SK-N-SH treated with all-trans-retinoic acid at 6 μM for 48 hours (cell line): ENCODE results near the gene PTPRT.

Experiments used
- ATAC-seq: fragments of 200-7000 bp; cut with Tn5 transposase; 3 replicates; pipeline ENCODE4 v1.9.1; 2020; ENCODE audit warnings: mild to moderate bottlenecking, moderate library complexity
- ARNTL ChIP-seq: fragments of 450-650 bp; formaldehyde crosslinking; IDR thresholded peaks from 2 replicates; pipeline ENCODE4 v1.5.0; 2020; ENCODE audit warnings: low read depth, mild to moderate bottlenecking, moderate library complexity, borderline replicate concordance
- BACH2 ChIP-seq: fragments of 250-450 bp; sonication (Bioruptor Pico); IDR thresholded peaks from 2 replicates; pipeline ENCODE4 v1.9.0; 2021; ENCODE audit warnings: mild to moderate bottlenecking, borderline replicate concordance
- CSDC2 ChIP-seq: fragments of 250-450 bp; sonication (Bioruptor Pico); IDR thresholded peaks from 2 replicates; pipeline ENCODE4 v1.5.0; 2020; ENCODE audit warnings: mild to moderate bottlenecking, moderate library complexity
- ESRRG ChIP-seq: fragments of 250-450 bp; sonication (Bioruptor Pico); IDR thresholded peaks from 2 replicates; pipeline ENCODE4 v1.6.1; 2021; ENCODE audit warnings: mild to moderate bottlenecking
- GLIS3 ChIP-seq: fragments of 250-450 bp; sonication (Bioruptor Pico); IDR thresholded peaks from 2 replicates; pipeline ENCODE4 v1.5.0; 2020; ENCODE audit warnings: mild to moderate bottlenecking, moderate library complexity
- ISL1 ChIP-seq: fragments of 250-450 bp; sonication (Bioruptor Pico); IDR thresholded peaks from 2 replicates; pipeline ENCODE4 v2.1.2; 2022; ENCODE audit warnings: mild to moderate bottlenecking, moderate library complexity
- OSR1 ChIP-seq: fragments of 250-450 bp; sonication (Bioruptor Pico); IDR thresholded peaks from 2 replicates; pipeline ENCODE4 v1.8.0; 2022; ENCODE audit warnings: moderate library complexity, mild to moderate bottlenecking, inconsistent platforms
- PPARA ChIP-seq: fragments of 250-450 bp; sonication (Bioruptor Pico); IDR thresholded peaks from 2 replicates; pipeline ENCODE4 v1.5.0; 2020; ENCODE audit warnings: mild to moderate bottlenecking, borderline replicate concordance
- SNAI2 ChIP-seq: fragments of 250-450 bp; sonication (Bioruptor Pico); IDR thresholded peaks from 2 replicates; pipeline ENCODE4 v1.5.0; 2020; ENCODE audit warnings: mild to moderate bottlenecking, moderate library complexity
- TCF4 ChIP-seq: fragments of 250-450 bp; sonication (Bioruptor Pico); IDR thresholded peaks from 2 replicates; pipeline ENCODE4 v1.8.0; 2021; ENCODE audit warnings: mild to moderate bottlenecking, moderate library complexity, borderline replicate concordance
- TOX ChIP-seq: fragments of 250-450 bp; sonication (Bioruptor Pico); IDR thresholded peaks from 2 replicates; pipeline ENCODE4 v1.8.0; 2021; ENCODE audit warnings: mild to moderate bottlenecking, moderate library complexity, borderline replicate concordance
- ZC3H10 ChIP-seq: fragments of 250-450 bp; sonication (Bioruptor Pico); IDR thresholded peaks from 2 replicates; pipeline ENCODE4 v1.5.1; 2021; ENCODE audit warnings: mild to moderate bottlenecking, moderate library complexity
- ZFP3 ChIP-seq: fragments of 250-450 bp; sonication (Bioruptor Pico); IDR thresholded peaks from 2 replicates; pipeline ENCODE4 v1.5.0; 2020; ENCODE audit warnings: mild to moderate bottlenecking, moderate library complexity
- ZFP30 ChIP-seq: fragments of 450-650 bp; formaldehyde crosslinking; IDR thresholded peaks from 2 replicates; pipeline ENCODE4 v1.5.0; 2022; ENCODE audit warnings: mild to moderate bottlenecking, moderate library complexity
- ZNF565 ChIP-seq: fragments of 450-650 bp; formaldehyde crosslinking; conservative IDR thresholded peaks from 2 replicates; pipeline ENCODE4 v1.5.0; 2020; ENCODE audit warnings: low read depth, mild to moderate bottlenecking, moderate library complexity
- ZNF70 ChIP-seq: fragments of 450-650 bp; formaldehyde crosslinking; IDR thresholded peaks from 2 replicates; pipeline ENCODE4 v1.5.0; 2020; ENCODE audit warnings: mild to moderate bottlenecking, moderate library complexity
- ZNF8 ChIP-seq: fragments of 450-650 bp; formaldehyde crosslinking; IDR thresholded peaks from 2 replicates; pipeline ENCODE4 v1.5.0; 2020; ENCODE audit warnings: mild to moderate bottlenecking, moderate library complexity
- TF ChIP-seq, protein P1 (sequence below): fragments of 250-450 bp; sonication (Bioruptor Pico); IDR thresholded peaks from 2 replicates; pipeline ENCODE4 v1.5.1; 2021; ENCODE audit warnings: mild to moderate bottlenecking, moderate library complexity
- TF ChIP-seq, protein P2 (sequence below): fragments of 250-450 bp; sonication (Bioruptor Pico); IDR thresholded peaks from 2 replicates; pipeline ENCODE4 v1.5.0; 2020; ENCODE audit warnings: mild to moderate bottlenecking, moderate library complexity
- TF ChIP-seq, protein P3 (sequence below): fragments of 250-450 bp; sonication (Bioruptor Pico); IDR thresholded peaks from 2 replicates; pipeline ENCODE4 v1.5.1; 2020; ENCODE audit warnings: low read depth, mild to moderate bottlenecking, moderate library complexity
- TF ChIP-seq, protein P4 (sequence below): fragments of 250-450 bp; sonication (Bioruptor Pico); IDR thresholded peaks from 2 replicates; pipeline ENCODE4 v1.8.0; 2020; ENCODE audit warnings: mild to moderate bottlenecking, moderate library complexity, borderline replicate concordance
- TF ChIP-seq, protein P5 (sequence below): fragments of 250-450 bp; sonication (Bioruptor Pico); IDR thresholded peaks from 2 replicates; pipeline ENCODE4 v1.8.0; 2021; ENCODE audit warnings: low read depth, mild to moderate bottlenecking, moderate library complexity, borderline replicate concordance

The PTPRT gene

DNA sequence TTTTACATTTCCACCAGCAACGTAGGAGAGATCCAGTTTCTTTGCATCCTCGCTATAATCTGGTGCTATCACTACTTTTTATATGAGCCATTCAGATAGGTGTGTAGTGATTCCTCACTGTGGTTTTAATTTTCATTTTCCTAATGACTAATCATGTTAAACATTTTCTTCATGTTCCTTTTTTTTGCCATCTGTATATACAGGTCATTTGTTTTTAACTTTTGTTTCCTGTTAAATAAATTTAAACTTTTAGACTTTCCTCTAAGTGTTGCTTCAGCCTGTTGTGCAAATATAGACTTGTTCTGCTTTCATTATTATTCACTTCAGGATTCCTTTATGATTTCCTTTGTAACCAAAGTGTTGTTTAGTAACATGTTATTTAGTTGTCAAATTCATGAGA, 697.4 kb downstream of the PTPRT start:
- ATAC-seq = no peak
- TF ChIP-seq TOX (CRISPR knock-in tag) (no peak), ZC3H10 (CRISPR knock-in tag) (no peak), ZFP30 (no peak), OSR1 (CRISPR knock-in tag) (no peak), ZNF565 (CRISPR knock-in tag) (no peak), ZNF70 (no peak), ZFP3 (CRISPR knock-in tag) (no peak)
- TF ChIP-seq, protein P1, sequence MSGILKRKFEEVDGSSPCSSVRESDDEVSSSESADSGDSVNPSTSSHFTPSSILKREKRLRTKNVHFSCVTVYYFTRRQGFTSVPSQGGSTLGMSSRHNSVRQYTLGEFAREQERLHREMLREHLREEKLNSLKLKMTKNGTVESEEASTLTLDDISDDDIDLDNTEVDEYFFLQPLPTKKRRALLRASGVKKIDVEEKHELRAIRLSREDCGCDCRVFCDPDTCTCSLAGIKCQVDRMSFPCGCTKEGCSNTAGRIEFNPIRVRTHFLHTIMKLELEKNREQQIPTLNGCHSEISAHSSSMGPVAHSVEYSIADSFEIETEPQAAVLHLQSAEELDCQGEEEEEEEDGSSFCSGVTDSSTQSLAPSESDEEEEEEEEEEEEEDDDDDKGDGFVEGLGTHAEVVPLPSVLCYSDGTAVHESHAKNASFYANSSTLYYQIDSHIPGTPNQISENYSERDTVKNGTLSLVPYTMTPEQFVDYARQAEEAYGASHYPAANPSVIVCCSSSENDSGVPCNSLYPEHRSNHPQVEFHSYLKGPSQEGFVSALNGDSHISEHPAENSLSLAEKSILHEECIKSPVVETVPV (CRISPR knock-in tag) = no peak
- TF ChIP-seq, protein P2, sequence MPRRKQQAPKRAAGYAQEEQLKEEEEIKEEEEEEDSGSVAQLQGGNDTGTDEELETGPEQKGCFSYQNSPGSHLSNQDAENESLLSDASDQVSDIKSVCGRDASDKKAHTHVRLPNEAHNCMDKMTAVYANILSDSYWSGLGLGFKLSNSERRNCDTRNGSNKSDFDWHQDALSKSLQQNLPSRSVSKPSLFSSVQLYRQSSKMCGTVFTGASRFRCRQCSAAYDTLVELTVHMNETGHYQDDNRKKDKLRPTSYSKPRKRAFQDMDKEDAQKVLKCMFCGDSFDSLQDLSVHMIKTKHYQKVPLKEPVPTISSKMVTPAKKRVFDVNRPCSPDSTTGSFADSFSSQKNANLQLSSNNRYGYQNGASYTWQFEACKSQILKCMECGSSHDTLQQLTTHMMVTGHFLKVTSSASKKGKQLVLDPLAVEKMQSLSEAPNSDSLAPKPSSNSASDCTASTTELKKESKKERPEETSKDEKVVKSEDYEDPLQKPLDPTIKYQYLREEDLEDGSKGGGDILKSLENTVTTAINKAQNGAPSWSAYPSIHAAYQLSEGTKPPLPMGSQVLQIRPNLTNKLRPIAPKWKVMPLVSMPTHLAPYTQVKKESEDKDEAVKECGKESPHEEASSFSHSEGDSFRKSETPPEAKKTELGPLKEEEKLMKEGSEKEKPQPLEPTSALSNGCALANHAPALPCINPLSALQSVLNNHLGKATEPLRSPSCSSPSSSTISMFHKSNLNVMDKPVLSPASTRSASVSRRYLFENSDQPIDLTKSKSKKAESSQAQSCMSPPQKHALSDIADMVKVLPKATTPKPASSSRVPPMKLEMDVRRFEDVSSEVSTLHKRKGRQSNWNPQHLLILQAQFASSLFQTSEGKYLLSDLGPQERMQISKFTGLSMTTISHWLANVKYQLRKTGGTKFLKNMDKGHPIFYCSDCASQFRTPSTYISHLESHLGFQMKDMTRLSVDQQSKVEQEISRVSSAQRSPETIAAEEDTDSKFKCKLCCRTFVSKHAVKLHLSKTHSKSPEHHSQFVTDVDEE = no peak

DNA sequence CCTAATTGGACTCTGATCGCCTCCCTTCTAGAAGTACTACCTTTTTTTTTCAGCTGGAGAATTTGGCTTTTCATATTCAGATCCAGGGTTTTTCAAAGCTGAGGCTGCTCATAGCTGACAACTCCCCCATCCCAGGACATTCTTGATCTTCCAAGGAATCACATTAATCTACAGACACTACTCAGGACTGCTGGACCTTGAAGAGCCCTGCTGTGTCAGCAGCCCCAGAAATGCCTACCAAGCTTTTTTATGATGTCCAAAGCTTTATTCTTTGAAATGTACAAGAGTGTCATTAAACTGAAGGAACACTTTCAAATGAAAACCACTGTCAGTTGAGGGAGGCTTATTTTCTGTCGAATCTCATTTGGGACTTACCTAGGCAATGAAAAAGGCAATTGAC, 704.1 kb downstream of the PTPRT start:
- no peak for ATAC-seq

More for the DNA sequence above, 704.1 kb downstream of the PTPRT start:
- TF ChIP-seq, protein P3, sequence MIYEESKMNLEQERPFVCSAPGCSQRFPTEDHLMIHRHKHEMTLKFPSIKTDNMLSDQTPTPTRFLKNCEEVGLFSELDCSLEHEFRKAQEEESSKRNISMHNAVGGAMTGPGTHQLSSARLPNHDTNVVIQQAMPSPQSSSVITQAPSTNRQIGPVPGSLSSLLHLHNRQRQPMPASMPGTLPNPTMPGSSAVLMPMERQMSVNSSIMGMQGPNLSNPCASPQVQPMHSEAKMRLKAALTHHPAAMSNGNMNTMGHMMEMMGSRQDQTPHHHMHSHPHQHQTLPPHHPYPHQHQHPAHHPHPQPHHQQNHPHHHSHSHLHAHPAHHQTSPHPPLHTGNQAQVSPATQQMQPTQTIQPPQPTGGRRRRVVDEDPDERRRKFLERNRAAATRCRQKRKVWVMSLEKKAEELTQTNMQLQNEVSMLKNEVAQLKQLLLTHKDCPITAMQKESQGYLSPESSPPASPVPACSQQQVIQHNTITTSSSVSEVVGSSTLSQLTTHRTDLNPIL (CRISPR knock-in tag) = no peak
- TF ChIP-seq BACH2 (CRISPR knock-in tag) (no peak), ZNF8 (CRISPR knock-in tag) (no peak), ZNF565 (CRISPR knock-in tag) (no peak), TOX (CRISPR knock-in tag) (no peak), SNAI2 (CRISPR knock-in tag) (no peak), ARNTL (CRISPR knock-in tag) (no peak), ISL1 (CRISPR knock-in tag) (no peak), ZC3H10 (CRISPR knock-in tag) (no peak), GLIS3 (CRISPR knock-in tag) (no peak), ESRRG (CRISPR knock-in tag) (no peak), TCF4 (CRISPR knock-in tag) (no peak), CSDC2 (no peak), PPARA (CRISPR knock-in tag) (no peak)
- TF ChIP-seq, protein P4, sequence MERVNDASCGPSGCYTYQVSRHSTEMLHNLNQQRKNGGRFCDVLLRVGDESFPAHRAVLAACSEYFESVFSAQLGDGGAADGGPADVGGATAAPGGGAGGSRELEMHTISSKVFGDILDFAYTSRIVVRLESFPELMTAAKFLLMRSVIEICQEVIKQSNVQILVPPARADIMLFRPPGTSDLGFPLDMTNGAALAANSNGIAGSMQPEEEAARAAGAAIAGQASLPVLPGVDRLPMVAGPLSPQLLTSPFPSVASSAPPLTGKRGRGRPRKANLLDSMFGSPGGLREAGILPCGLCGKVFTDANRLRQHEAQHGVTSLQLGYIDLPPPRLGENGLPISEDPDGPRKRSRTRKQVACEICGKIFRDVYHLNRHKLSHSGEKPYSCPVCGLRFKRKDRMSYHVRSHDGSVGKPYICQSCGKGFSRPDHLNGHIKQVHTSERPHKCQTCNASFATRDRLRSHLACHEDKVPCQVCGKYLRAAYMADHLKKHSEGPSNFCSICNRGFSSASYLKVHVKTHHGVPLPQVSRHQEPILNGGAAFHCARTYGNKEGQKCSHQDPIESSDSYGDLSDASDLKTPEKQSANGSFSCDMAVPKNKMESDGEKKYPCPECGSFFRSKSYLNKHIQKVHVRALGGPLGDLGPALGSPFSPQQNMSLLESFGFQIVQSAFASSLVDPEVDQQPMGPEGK (CRISPR knock-in tag) = no peak
- TF ChIP-seq, protein P2 = no peak
- TF ChIP-seq, protein P1 (CRISPR knock-in tag) = no peak
- TF ChIP-seq, protein P5, sequence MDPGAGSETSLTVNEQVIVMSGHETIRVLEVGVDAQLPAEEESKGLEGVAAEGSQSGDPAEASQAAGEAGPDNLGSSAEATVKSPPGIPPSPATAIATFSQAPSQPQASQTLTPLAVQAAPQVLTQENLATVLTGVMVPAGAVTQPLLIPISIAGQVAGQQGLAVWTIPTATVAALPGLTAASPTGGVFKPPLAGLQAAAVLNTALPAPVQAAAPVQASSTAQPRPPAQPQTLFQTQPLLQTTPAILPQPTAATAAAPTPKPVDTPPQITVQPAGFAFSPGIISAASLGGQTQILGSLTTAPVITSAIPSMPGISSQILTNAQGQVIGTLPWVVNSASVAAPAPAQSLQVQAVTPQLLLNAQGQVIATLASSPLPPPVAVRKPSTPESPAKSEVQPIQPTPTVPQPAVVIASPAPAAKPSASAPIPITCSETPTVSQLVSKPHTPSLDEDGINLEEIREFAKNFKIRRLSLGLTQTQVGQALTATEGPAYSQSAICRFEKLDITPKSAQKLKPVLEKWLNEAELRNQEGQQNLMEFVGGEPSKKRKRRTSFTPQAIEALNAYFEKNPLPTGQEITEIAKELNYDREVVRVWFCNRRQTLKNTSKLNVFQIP = no peak
